ENCODE measurements around the gene RNGTT.

GRCh38 chr6:88577461-88577860 is 386.0 kb downstream of the RNGTT start:
- TF ChIP-seq POLR2A (IDR thresholded peaks at IDR 0.05), result no peak
- no peak for TF ChIP-seq CTCF (IDR thresholded peaks at IDR 0.05)
